ENCODE data around the gene GXYLT1. TPM values are rescaled to one million over a fixed set of nuclear protein-coding genes. Genes with fewer than 3 reads are reported as not detected.

GXYLT1 gene
- total and polyA plus RNA-seq, 2 of the 13 experiments (the other 11 are each of a cell fraction or from before 2014, with no cell fraction given): 7.8 to 17.0 TPM

GRCh38 chr12:42084522-42084921, 60.2 kb downstream of the GXYLT1 start:
- Histone ChIP-seq H3K4me1 (ENCODE audit: insufficient read depth, low read length) (no peaks in the 10 kb centered on the region), H3K9me3 (ENCODE audit: low read length) (no peaks in the 10 kb centered on the region), H3K36me3 (replicated peaks in 1 of 2; ENCODE audit: control insufficient read depth in 1 of 2, insufficient read depth in 2 of 2, low read length in 2 of 2) (peaks cover 1 to 7% of the 10 kb centered on the region in 2 experiments; a peak in 2 of 5 replicates), H2AFZ (ENCODE audit: low read length) (no peak overlapping the region), H3K4me3 (replicated peaks in 1 of 3; ENCODE audit: insufficient read depth in 1 of 3, low read depth in 2 of 3, low read length in 3 of 3) (no peak overlapping the region), H3K79me2 (ENCODE audit: insufficient read depth, low read length) (no peaks in the 10 kb centered on the region), H3K27ac (ENCODE audit: extremely low read length, insufficient read depth, low read length) (no peak overlapping the region), H3K4me2 (ENCODE audit: low read depth, low read length) (no peak overlapping the region), H4K20me1 (ENCODE audit: insufficient read depth, low read length) (no peaks in the 10 kb centered on the region), H3K27me3 (ENCODE audit: control insufficient read depth in 1 of 2, insufficient read depth in 2 of 2, low read length in 2 of 2) (no peaks in the 10 kb centered on the region), H3K9ac (ENCODE audit: insufficient read depth, low read depth, low read length) (no peak overlapping the region)
- CTCF ChIA-PET (ENCODE audit: low intra/inter-chr PET ratio, low total read pairs): no interaction called here
- no peak for ATAC-seq
- POLR2A ChIA-PET: no interaction called here
- no peak for FAIRE-seq
- BruUV-seq (replicated peaks): no TSS peak
- intact Hi-C loops (cut with micrococcal nuclease; ENCODE audit: unreplicated experiment): no loop called here
- TF ChIP-seq ZNF343 (CRISPR knock-in tag; IDR thresholded peaks at IDR 0.05) (no peak), FUBP1 (CRISPR knock-in tag; IDR thresholded peaks at IDR 0.05; ENCODE audit: borderline replicate concordance) (no peak), ZNF329 (CRISPR knock-in tag; IDR thresholded peaks at IDR 0.05; ENCODE audit: low read depth) (no peak), ZNF557 (CRISPR knock-in tag; IDR thresholded peaks at IDR 0.05) (no peak), ZNF563 (CRISPR knock-in tag; IDR thresholded peaks at IDR 0.05) (no peak), HDAC6 (IDR thresholded peaks at IDR 0.05; ENCODE audit: low read depth, low read length) (no peak), NR0B2 (CRISPR knock-in tag; IDR thresholded peaks at IDR 0.05) (no peak), RFX3 (CRISPR knock-in tag; IDR thresholded peaks at IDR 0.05) (no peak), ZBTB34 (CRISPR knock-in tag; IDR thresholded peaks at IDR 0.05) (no peak), PBX2 (CRISPR knock-in tag; IDR thresholded peaks at IDR 0.05) (no peak), NFYB (CRISPR knock-in tag; IDR thresholded peaks at IDR 0.05) (no peak), AGO2 (optimal IDR thresholded peaks at IDR 0.05; ENCODE audit: low read depth, low read length) (no peak)
- in situ Hi-C loops (cut with HindIII; ENCODE audit: extremely low pct_ligation_motif_present, low pct_unique_long_range_greater_than_20kb): no loop called here
- no peak for DNase-seq (ENCODE audit: low spot score)

All from HepG2 (cell line).